Stomach smooth muscle (tissue), 2 donors: ENCODE measurements around the gene TTLL5.

Source experiments
- H3K27ac ChIP-seq: one replicate; pipeline ENCODE4 v1.7.0; 2013; ENCODE audit warnings: mild to moderate bottlenecking, low read length, inconsistent platforms
- H3K27me3 ChIP-seq, 2 donors: one replicate each; pipeline ENCODE4 v1.7.0; 2013; ENCODE audit warnings: low read length in 2 of 2; ENCODE audit not compliant: insufficient read depth in 2 of 2, control insufficient read depth in 1 of 2
- H3K36me3 ChIP-seq, 2 donors: one replicate each; pipeline ENCODE4 v1.7.0; 2013; ENCODE audit warnings: low read length in 2 of 2; ENCODE audit not compliant: control insufficient read depth in 2 of 2, insufficient read depth in 2 of 2
- H3K4me1 ChIP-seq: one replicate; pipeline ENCODE4 v1.7.0; 2013; ENCODE audit warnings: low read length; ENCODE audit not compliant: control insufficient read depth, insufficient read depth
- H3K4me3 ChIP-seq, 2 donors: one replicate each; pipeline ENCODE4 v1.7.0; 2013; ENCODE audit warnings: low read length in 2 of 2
- H3K9ac ChIP-seq, 2 donors: one replicate each; pipeline ENCODE4 v1.7.0; 2013; ENCODE audit warnings: low read length in 2 of 2, mild to moderate bottlenecking in 1 of 2
- H3K9me3 ChIP-seq, 2 donors: one replicate each; pipeline ENCODE4 v1.7.0; 2013; ENCODE audit warnings: low read length in 2 of 2; ENCODE audit not compliant: control insufficient read depth in 2 of 2
- donor health status: healthy.
- donor health status: Pancreatic carcinoma.

The TTLL5 gene

DNA sequence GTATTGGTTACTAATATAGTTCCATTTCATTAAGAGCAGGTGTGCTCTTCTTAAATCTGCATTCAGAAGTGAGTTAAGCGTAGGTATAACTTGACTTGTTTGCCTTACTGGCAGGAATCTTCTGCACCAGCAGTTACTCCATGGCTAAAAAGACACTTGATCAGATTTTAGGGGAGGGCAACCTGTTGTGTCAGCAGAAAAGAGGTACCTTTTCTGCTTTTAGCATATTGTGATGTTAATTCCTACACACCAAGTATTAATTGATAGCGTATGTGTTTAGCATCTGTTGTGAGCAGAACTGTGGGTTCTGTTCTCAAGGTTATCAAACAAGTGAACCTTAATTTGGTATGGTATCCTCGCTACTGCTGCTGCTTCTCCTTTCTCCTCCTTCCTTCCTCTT, 38.3 kb downstream of the TTLL5 start:
- peaks cover 11% of the 10 kb centered on the region for H3K4me1 ChIP-seq
- no peak overlapping the region for H3K4me3 ChIP-seq
- H3K27me3 ChIP-seq, result no peaks in the 10 kb centered on the region
- H3K9ac ChIP-seq, result no peak overlapping the region
- H3K9me3 ChIP-seq, result no peaks in the 10 kb centered on the region
- peaks cover 7 to 9% of the 10 kb centered on the region in 2 donors for H3K36me3 ChIP-seq
- H3K27ac ChIP-seq, result no peak overlapping the region

DNA sequence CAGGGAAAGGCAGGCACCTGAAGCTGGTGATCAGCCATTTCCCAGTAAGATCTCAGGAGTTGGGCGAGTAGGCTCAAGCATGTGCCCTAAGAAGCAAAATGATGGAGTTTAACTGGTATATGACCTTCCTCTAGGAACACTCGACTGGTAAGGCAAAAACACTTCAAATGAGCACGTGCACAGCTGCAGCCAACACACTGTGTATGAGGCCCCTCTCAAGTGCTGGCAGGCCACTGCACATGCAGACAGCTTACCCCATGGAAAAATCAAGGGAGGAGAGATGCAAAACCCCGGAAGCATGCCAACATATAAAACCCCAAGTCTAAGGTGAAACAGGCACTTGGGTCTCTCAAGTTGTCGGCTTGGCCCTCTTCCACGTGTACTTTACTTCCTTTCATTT, 39.2 kb downstream of the TTLL5 start:
- Histone ChIP-seq H3K27me3 (no peaks in the 10 kb centered on the region), H3K9me3 (no peaks in the 10 kb centered on the region), H3K27ac (no peak overlapping the region), H3K4me3 (no peak overlapping the region), H3K9ac (no peak overlapping the region), H3K4me1 (peaks cover 11% of the 10 kb centered on the region), H3K36me3 (peaks cover 7 to 9% of the 10 kb centered on the region in 2 donors)

GRCh38 chr14:75702122-75702521, 41.1 kb downstream of the TTLL5 start:
- H3K9me3 ChIP-seq, result no peaks in the 10 kb centered on the region
- no peak overlapping the region for H3K4me3 ChIP-seq
- H3K4me1 ChIP-seq, result peaks cover 11% of the 10 kb centered on the region
- H3K36me3 ChIP-seq, result peaks cover 7 to 9% of the 10 kb centered on the region in 2 donors
- H3K9ac ChIP-seq, result no peak overlapping the region
- H3K27me3 ChIP-seq, result no peaks in the 10 kb centered on the region
- peak overlapping the region; percentile 59 for H3K27ac ChIP-seq

DNA sequence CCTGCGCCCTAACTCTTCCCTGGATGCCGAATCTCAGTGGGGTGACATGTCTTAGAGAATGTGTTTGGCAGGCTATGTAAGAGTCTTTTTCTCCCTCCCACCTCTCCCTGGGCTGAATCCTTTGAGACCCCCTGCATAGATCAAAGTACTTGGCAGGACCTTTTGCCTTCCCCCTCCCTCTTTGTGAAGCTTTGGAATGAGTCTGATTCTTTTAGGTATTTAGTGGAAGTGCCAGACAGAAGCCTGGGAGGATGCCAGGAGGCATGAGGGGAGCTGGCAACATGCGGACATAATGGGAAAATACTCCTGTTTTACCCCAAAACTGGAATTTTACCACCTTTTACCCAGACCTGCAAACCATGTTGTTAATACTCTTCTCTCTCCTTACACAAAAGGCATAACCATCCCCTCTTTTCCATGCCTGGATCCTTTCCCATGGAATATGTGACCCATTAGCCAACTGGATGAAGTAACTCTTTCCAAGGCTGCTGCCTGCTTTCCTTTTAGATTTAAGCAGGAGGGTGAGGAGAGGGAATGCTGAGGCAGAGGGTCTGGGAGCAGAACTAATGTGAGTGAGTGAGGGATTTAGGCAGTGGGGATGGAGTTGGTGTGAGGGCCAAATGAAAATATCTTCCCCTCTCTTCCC, 41.7 kb downstream of the TTLL5 start:
- Histone ChIP-seq H3K4me1 (peaks cover 11% of the 10 kb centered on the region), H3K9ac (peak overlapping the region in 1 of 2 donors; percentile 37), H3K27ac (peak overlapping the region; percentile 59), H3K36me3 (peaks cover 7 to 9% of the 10 kb centered on the region in 2 donors), H3K9me3 (no peaks in the 10 kb centered on the region), H3K27me3 (no peaks in the 10 kb centered on the region), H3K4me3 (no peak overlapping the region)

DNA sequence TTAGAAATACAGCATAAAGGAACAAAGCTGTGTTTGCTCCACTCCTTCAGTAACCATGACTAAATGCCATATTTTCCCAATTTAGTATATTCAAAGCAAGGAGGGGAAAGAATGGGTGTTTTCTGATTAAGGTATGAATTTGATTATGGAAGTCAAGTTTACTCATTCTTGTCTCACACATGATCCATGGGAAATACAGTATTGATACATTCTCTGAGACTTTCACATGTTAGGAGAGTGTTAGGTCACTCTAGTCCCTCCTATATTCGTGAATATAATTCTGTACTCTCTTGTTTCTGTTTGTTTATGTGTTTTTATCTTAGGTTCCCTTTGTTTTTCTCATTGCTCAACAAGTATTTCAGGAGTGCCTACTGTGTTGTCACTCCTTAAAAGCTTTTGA, 42.4 kb downstream of the TTLL5 start:
- H3K9ac ChIP-seq, result no peak overlapping the region
- peaks cover 7 to 9% of the 10 kb centered on the region in 2 donors for H3K36me3 ChIP-seq
- no peaks in the 10 kb centered on the region for H3K27me3 ChIP-seq
- H3K9me3 ChIP-seq, result no peaks in the 10 kb centered on the region
- H3K4me1 ChIP-seq, result peaks cover 11% of the 10 kb centered on the region
- no peak overlapping the region for H3K27ac ChIP-seq
- H3K4me3 ChIP-seq, result no peak overlapping the region

- Histone ChIP-seq H3K36me3 (peaks cover 0 to 4% of the 10 kb centered on the region in 2 donors), H3K9ac (no peak overlapping the region), H3K27me3 (no peaks in the 10 kb centered on the region), H3K4me1 (peaks cover 11% of the 10 kb centered on the region), H3K4me3 (no peak overlapping the region), H3K9me3 (no peaks in the 10 kb centered on the region), H3K27ac (no peak overlapping the region)
Measured at GRCh38 chr14:75705014-75705413, 44.0 kb downstream of the TTLL5 start.

GRCh38 chr14:75709207-75709812, 48.3 kb downstream of the TTLL5 start:
- H3K27me3 ChIP-seq, result no peaks in the 10 kb centered on the region
- no peaks in the 10 kb centered on the region for H3K36me3 ChIP-seq
- peaks cover 8% of the 10 kb centered on the region for H3K4me1 ChIP-seq
- H3K9ac ChIP-seq, result no peak overlapping the region
- no peaks in the 10 kb centered on the region for H3K9me3 ChIP-seq
- H3K27ac ChIP-seq, result no peak overlapping the region
- H3K4me3 ChIP-seq, result no peak overlapping the region

- H3K27ac ChIP-seq, result peak overlapping the region; percentile 75
- H3K9me3 ChIP-seq, result no peaks in the 10 kb centered on the region
- peak overlapping the region in 1 of 2 donors; percentile 49 for H3K4me3 ChIP-seq
- H3K9ac ChIP-seq, result peak overlapping the region in 1 of 2 donors; percentile 60
- no peaks in the 10 kb centered on the region for H3K27me3 ChIP-seq
- peaks cover 8% of the 10 kb centered on the region for H3K4me1 ChIP-seq
- H3K36me3 ChIP-seq, result no peaks in the 10 kb centered on the region
Measured at GRCh38 chr14:75711105-75711795, 50.2 kb downstream of the TTLL5 start.

DNA sequence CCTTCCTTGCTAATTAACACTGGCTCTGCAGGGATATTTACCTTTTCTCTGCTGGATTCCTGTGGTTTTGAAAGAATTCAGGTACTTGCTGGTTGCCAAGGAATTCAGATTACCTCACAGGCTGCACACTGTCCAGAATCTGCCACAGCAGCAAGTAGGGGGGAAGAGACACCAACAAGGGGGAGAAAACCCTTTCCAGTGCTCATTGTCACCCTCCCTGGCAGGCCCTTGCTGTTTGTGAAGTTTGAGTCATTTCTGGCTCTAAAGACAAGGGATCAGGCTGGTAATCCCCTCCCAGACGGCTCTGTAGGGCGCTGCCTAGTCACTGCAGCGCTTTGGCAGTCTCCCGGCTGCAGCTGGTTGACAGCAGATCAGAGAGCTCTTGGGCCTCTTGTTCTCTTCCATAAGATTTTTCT, 50.8 kb downstream of the TTLL5 start:
- H3K4me3 ChIP-seq, result peak overlapping the region in 1 of 2 donors; percentile 49
- peak overlapping the region; percentile 75 for H3K27ac ChIP-seq
- peak overlapping the region in 1 of 2 donors; percentile 60 for H3K9ac ChIP-seq

DNA sequence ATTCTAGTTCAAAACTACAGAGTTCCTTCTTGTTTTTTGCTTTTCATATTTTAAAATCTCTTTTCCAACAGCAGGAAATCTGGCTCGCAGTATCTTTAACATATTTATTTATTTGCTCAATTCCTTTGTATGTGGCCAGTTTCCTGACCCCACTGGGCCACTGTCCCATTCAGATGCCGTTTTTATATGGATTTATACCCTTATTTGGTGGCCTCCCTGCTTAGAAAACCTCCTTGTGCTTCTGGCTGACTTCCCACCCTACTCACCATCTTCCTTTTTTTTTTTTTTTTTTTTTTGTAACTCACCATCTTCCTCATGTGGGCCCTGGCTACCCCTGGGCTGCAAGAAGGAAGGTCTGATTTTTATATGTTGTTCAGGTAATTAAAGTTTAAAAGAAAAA, 53.9 kb downstream of the TTLL5 start:
- Histone ChIP-seq H3K9me3 (no peaks in the 10 kb centered on the region), H3K36me3 (no peaks in the 10 kb centered on the region), H3K27ac (peak overlapping the region; percentile 12), H3K4me1 (peaks cover 21% of the 10 kb centered on the region), H3K9ac (no peak overlapping the region), H3K27me3 (no peaks in the 10 kb centered on the region), H3K4me3 (no peak overlapping the region)

More for the DNA sequence above, 50.8 kb downstream of the TTLL5 start:
- H3K4me1 ChIP-seq, result peaks cover 8% of the 10 kb centered on the region
- no peaks in the 10 kb centered on the region for H3K36me3 ChIP-seq
- no peaks in the 10 kb centered on the region for H3K9me3 ChIP-seq
- H3K27me3 ChIP-seq, result no peaks in the 10 kb centered on the region
